Hypothalamus (tissue), 51 donors: ENCODE data around the gene STAT5A.
"Not testable (repeated sequence)": the region's sequence is repeated elsewhere in the genome, so short reads cannot be mapped to it uniquely, and the experiment has no call there.

Source experiments
- DNase-seq, 51 donors: peaks; one replicate each; lab custom pipeline; 2025; lab: John Stamatoyannopoulos, UW

Gene STAT5A

DNA sequence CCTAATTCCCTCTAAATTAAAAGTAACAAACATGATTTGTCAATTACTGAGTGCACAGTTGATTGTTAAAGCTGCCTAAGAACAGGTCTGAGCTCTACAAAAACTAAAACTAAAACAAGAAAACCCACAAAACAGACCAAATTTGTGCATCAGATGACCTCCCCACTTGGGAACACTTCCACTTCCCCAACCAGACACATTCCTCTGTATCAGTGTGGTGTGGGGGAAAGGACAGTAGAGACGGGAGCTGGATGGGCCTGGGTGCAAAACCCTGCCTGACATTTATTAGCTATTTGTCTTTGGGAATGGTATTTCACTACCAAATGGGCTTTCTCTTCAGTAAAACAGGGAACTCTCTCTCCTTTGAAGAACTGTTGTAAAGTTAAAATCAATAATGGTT, 70.1 kb downstream of the STAT5A start:
- DNase-seq, result no peak

DNA sequence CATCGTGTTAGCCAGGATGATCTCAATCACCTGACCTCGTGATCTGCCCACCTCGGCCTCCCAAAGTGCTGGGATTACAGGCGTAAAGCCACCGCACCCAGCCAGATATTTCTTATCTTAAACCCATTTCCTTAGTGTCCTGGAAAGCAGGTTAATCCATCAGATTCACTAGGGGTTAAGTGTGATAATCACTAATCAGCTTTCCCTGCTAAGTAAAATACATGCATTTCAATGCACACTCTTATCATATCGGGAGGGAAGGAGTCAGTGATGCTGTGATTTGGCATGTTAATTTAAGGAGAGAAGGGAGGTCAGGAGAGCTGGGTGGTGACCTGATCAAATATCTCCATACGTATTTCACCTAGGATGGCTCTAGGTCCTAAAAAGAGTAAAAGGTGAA, 70.8 kb downstream of the STAT5A start:
- no peak for DNase-seq

DNA sequence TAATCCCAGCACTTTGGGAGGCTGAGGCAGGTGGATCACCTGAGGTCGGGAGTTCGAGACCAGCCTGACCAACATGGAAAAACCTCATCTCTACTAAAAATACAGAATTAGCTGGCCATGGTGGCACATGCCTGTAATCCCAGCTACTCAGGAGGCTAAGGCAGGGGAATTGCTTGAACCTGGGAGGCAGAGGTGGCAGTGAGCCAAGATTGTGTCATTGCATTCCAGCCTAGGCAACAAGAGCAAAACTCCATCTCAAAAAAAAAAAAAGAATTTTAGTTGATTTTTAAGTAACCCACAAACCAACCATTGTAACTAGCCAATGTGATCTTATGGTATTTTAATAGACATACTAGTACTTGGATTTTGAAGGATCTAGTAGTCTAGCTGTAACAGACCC, 72.1 kb downstream of the STAT5A start:
- DNase-seq, result not testable (repeated sequence)
